Panc1 (cell line): ENCODE data around the gene SFN. TPM values are rescaled to one million over a fixed set of nuclear protein-coding genes. Genes with fewer than 3 reads are reported as not detected.

Source experiments
- ATAC-seq: fragments of 200-7000 bp; cut with Tn5 transposase; 2 replicates; pipeline ENCODE4 v1.9.1; 2020; ENCODE audit warnings: mild to moderate bottlenecking, moderate library complexity
- BruUV-seq: library from RNA; stranded (reverse); fragments of 400-500 nt; replicated peaks from 2 replicates; lab custom pipeline; 2021; lab: Mats Ljungman, UMichigan
- CTCF ChIA-PET: fragments of 300-600 bp; sonication (Branson Sonifier 250); formaldehyde crosslinking; loops from one replicate; lab custom pipeline; 2022; ENCODE audit warnings: antibody characterized with exemption; lab: Charles Lee
- POLR2A ChIA-PET: fragments of 300-600 bp; sonication (Branson Sonifier 250); formaldehyde crosslinking; loops from one replicate; lab custom pipeline; 2022; ENCODE audit warnings: antibody characterized with exemption; lab: Charles Lee
- DNase-seq: peaks from one replicate; pipeline ENCODE4 v3.0.0-alpha.2; 2010; ENCODE audit warnings: low read depth, low spot score
- H3K27ac ChIP-seq: 2 replicates; pipeline ENCODE4 v1.5.1; 2011; ENCODE audit warnings: mild to moderate bottlenecking, low read length, inconsistent platforms
- H3K27me3 ChIP-seq: fragments of 200-500 bp; sonication (Bioruptor generic); 2 replicates; pipeline ENCODE4 v1.6.0; 2014; ENCODE audit warnings: low read length, inconsistent platforms; ENCODE audit not compliant: control insufficient read depth, insufficient read depth
- H3K36me3 ChIP-seq: fragments of 200-500 bp; sonication (Bioruptor generic); 2 replicates; pipeline ENCODE4 v1.5.1; 2014; ENCODE audit warnings: inconsistent platforms, mild to moderate bottlenecking, low read length, moderate library complexity; ENCODE audit not compliant: control insufficient read depth, insufficient read depth
- H3K4me1 ChIP-seq: 2 replicates; pipeline ENCODE4 v1.5.1; 2011; ENCODE audit warnings: inconsistent platforms, mild to moderate bottlenecking, low read length, moderate library complexity; ENCODE audit not compliant: control insufficient read depth, insufficient read depth
- H3K4me3 ChIP-seq, 2 experiments: 2 replicates each; pipeline ENCODE4 v1.5.1; 2011 to 2012; ENCODE audit warnings: low read depth in 2 of 2, low read length in 2 of 2, mild to moderate bottlenecking in 2 of 2, inconsistent platforms in 1 of 2, moderate library complexity in 1 of 2
- H3K9me3 ChIP-seq: fragments of 200-500 bp; sonication (Bioruptor generic); 2 replicates; pipeline ENCODE4 v1.5.1; 2014; ENCODE audit warnings: low read depth, mild to moderate bottlenecking, inconsistent platforms, low read length, moderate library complexity; ENCODE audit not compliant: control insufficient read depth, insufficient read depth
- POLR2AphosphoS5 ChIP-seq: IDR thresholded peaks from 2 replicates; pipeline ENCODE4 v1.6.1; 2012; ENCODE audit warnings: mild to moderate bottlenecking, low read depth, low read length, moderate library complexity
- SIN3A ChIP-seq: IDR thresholded peaks from 2 replicates; pipeline ENCODE4 v1.6.1; 2012; ENCODE audit warnings: low read depth, mild to moderate bottlenecking, low read length, moderate library complexity, borderline replicate concordance; ENCODE audit not compliant: insufficient read depth
- TCF7L2 ChIP-seq: IDR thresholded peaks from 2 replicates; pipeline ENCODE4 v1.6.1; 2011; ENCODE audit warnings: mild to moderate bottlenecking, low read depth, low read length, inconsistent platforms
- in situ Hi-C: cut with HindIII; loops from 2 replicates; pipeline ENCODE4 v1.10.0; 2016; ENCODE audit warnings: low sequenced_read_pairs, low pct_unique_long_range_greater_than_20kb
- intact Hi-C: fragments of 100-400 bp; cut with micrococcal nuclease; formaldehyde crosslinking; loops from one replicate; pipeline ENCODE4 v1.10.0; 2022; ENCODE audit not compliant: unreplicated experiment
- total RNA-seq: library from RNA; stranded (reverse); gene quantifications from one replicate; pipeline ENCODE4 v1.2.1, GENCODE V29; 2021; ENCODE audit not compliant: unreplicated experiment
- TF ChIP-seq, protein P1 (sequence below), 2 experiments: IDR thresholded peaks; 2 replicates each; pipeline ENCODE4 v1.6.1; 2011 to 2012; ENCODE audit warnings: low read depth in 2 of 2, control low read depth in 1 of 2, low read length in 1 of 2, mild to moderate bottlenecking in 1 of 2, moderate library complexity in 1 of 2; ENCODE audit not compliant: insufficient read depth in 1 of 2
- TF ChIP-seq, protein P2 (sequence below): fragments of 450-650 bp; IDR thresholded peaks from 2 replicates; pipeline ENCODE4 v1.5.1; 2017; ENCODE audit warnings: mild to moderate bottlenecking

The SFN gene
- total RNA-seq, 1 experiment from 2014 or later, result 188 TPM

DNA sequence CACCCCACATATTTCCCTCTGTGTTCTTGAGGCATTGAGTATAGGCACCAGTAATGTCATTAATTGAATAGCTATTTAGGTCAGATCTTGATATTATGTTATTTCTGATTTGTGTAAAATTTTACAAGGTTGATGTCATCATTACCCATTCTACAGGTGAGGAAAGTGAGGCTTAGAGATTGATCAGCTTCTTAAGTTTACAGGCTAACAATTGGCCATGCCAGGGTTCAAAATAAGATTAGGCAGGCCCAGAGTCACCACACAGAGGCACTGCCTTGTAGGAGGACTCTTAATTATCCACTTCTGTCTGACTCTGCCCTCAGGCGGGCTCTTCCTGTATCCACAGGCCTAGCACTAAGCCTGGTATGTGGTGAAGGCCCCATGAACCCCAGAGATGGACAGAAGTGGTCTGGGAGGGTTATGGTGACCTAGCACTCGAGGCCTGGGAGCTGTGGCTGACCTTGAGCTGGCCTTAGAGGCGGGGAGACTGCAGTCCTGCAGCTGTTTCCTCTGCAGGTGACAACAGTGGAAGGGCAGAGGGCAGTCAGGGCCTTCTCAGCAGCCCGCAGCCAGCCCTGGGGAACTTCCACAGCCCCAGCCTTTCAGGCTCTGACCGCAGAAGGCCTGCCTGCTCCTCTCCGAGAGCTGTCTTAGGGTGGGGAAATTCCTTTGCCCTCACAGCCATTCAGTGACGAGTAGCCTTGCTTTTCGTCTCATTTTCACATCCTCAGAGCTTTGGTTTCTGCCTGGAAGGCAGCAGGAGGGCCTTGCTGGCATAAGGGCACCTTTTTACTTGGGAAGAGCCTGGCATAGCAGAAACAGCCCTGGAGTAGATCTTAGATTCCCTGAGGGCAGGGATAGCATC is 24.2 kb upstream of the SFN start:
- in situ Hi-C loops (no loop called here), intact Hi-C loops (no loop called here)
- TF ChIP-seq, protein P1, sequence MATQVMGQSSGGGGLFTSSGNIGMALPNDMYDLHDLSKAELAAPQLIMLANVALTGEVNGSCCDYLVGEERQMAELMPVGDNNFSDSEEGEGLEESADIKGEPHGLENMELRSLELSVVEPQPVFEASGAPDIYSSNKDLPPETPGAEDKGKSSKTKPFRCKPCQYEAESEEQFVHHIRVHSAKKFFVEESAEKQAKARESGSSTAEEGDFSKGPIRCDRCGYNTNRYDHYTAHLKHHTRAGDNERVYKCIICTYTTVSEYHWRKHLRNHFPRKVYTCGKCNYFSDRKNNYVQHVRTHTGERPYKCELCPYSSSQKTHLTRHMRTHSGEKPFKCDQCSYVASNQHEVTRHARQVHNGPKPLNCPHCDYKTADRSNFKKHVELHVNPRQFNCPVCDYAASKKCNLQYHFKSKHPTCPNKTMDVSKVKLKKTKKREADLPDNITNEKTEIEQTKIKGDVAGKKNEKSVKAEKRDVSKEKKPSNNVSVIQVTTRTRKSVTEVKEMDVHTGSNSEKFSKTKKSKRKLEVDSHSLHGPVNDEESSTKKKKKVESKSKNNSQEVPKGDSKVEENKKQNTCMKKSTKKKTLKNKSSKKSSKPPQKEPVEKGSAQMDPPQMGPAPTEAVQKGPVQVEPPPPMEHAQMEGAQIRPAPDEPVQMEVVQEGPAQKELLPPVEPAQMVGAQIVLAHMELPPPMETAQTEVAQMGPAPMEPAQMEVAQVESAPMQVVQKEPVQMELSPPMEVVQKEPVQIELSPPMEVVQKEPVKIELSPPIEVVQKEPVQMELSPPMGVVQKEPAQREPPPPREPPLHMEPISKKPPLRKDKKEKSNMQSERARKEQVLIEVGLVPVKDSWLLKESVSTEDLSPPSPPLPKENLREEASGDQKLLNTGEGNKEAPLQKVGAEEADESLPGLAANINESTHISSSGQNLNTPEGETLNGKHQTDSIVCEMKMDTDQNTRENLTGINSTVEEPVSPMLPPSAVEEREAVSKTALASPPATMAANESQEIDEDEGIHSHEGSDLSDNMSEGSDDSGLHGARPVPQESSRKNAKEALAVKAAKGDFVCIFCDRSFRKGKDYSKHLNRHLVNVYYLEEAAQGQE (IDR thresholded peaks at IDR 0.05; ENCODE audit: insufficient read depth in 1 of 2, low read depth in 2 of 2, low read length in 1 of 2), result no peak
- TF ChIP-seq POLR2AphosphoS5 (no peak), TCF7L2 (no peak), SIN3A (no peak)
- TF ChIP-seq, protein P2, sequence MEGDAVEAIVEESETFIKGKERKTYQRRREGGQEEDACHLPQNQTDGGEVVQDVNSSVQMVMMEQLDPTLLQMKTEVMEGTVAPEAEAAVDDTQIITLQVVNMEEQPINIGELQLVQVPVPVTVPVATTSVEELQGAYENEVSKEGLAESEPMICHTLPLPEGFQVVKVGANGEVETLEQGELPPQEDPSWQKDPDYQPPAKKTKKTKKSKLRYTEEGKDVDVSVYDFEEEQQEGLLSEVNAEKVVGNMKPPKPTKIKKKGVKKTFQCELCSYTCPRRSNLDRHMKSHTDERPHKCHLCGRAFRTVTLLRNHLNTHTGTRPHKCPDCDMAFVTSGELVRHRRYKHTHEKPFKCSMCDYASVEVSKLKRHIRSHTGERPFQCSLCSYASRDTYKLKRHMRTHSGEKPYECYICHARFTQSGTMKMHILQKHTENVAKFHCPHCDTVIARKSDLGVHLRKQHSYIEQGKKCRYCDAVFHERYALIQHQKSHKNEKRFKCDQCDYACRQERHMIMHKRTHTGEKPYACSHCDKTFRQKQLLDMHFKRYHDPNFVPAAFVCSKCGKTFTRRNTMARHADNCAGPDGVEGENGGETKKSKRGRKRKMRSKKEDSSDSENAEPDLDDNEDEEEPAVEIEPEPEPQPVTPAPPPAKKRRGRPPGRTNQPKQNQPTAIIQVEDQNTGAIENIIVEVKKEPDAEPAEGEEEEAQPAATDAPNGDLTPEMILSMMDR, result no peak
- ATAC-seq (peak; percentile 54; the same call in 1 of the 2 replicates), DNase-seq (no peak)
- Histone ChIP-seq H3K36me3 (no peaks in the 10 kb centered on the region), H3K4me1 (no peaks in the 10 kb centered on the region), H3K27ac (no peak overlapping the region), H3K9me3 (no peaks in the 10 kb centered on the region), H3K4me3 (no peak overlapping the region), H3K27me3 (no peaks in the 10 kb centered on the region)
- CTCF ChIA-PET, result no interaction called here
- POLR2A ChIA-PET, result no interaction called here
- BruUV-seq, result no TSS peak

DNA sequence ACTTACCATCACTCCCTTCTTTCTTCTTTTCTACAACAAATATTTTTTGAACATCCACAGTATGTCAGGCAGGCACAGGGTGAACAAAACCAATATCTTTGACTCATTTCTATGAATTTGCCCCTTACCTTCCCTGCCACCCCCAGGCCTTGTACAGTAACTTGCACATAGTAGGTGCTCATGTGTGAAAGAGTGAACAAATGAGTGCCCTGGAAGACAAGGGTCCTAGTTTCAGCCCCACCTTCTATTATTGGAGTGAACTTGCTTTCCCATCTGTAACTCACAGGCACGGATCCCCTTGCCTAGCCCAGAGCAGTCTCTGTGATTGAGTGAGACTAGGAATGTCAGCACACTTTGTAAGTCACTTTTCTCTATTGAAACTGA is 23.6 kb upstream of the SFN start:
- in situ Hi-C loops (no loop called here), intact Hi-C loops (no loop called here)
- H3K4me3 ChIP-seq, result no peak overlapping the region
- POLR2A ChIA-PET, result no interaction called here
- no peaks in the 10 kb centered on the region for H3K4me1 ChIP-seq
- H3K9me3 ChIP-seq, result no peaks in the 10 kb centered on the region
- H3K27me3 ChIP-seq, result no peaks in the 10 kb centered on the region
- no peak overlapping the region for H3K27ac ChIP-seq
- H3K36me3 ChIP-seq, result no peaks in the 10 kb centered on the region
- ATAC-seq, result no peak
- CTCF ChIA-PET, result no interaction called here
- no peak for DNase-seq
- TF ChIP-seq, protein P1 (IDR thresholded peaks at IDR 0.05; ENCODE audit: insufficient read depth in 1 of 2, low read depth in 2 of 2, low read length in 1 of 2), result no peak
- TF ChIP-seq, protein P2, result no peak
- TF ChIP-seq POLR2AphosphoS5 (no peak), TCF7L2 (no peak), SIN3A (no peak)
- BruUV-seq, result no TSS peak
